ENCODE results near the gene TMEM132A. TPM values are rescaled to one million over a fixed set of nuclear protein-coding genes. Genes with fewer than 3 reads are reported as not detected.

TMEM132A gene
- total and polyA plus RNA-seq, 8 donors: 8.4 to 142 (median 27.2) TPM

DNA sequence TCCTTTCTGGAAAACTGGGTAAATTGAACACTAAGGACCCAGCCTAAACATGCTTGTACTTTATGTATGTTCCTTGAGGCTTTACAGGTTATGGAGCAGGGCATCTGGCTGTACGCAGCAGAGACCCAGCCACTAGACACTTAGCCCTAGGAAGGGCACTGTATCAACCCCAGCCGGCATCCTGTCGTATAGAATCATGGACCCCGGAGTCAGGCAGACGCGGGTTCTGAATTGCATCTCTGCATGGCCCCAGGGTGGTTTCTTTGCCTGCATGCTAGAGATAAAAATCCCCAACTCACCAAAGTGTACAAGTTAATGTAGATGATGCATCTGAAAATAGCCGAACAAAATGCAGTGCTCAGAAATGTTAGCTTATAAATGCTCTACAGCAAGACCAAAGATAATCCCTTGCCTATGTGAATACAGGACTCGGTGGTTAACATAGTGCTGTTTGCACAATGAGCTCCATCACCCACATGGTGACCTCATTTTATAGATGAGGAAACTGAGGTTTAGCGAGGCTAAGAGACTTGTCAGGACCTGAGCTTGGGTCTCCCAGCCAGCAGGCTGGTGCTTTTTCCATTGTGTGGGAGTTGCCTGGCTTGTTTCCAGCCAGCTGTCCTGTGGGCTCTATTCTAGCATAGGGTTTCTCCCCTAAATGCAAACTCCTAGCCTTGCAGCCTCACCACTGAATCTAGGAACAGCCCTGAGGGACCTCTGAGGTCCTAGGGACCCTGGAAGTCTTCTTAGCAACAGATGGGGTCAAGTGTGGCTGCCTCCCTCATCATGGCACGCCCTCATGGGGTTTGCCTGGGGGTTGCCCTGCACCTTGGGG lies 54.5 kb downstream of the TMEM132A start:
- WGBS, 5 donors: 74 to 89% (median 85%) methylated on average over 10 of the region's 10 CpGs
- TF ChIP-seq POLR2A (IDR thresholded peaks at IDR 0.05) (no peak), EP300 (IDR thresholded peaks at IDR 0.05) (no peak), POLR2AphosphoS5 (IDR thresholded peaks at IDR 0.05) (no peak)
- TF ChIP-seq, protein P1, sequence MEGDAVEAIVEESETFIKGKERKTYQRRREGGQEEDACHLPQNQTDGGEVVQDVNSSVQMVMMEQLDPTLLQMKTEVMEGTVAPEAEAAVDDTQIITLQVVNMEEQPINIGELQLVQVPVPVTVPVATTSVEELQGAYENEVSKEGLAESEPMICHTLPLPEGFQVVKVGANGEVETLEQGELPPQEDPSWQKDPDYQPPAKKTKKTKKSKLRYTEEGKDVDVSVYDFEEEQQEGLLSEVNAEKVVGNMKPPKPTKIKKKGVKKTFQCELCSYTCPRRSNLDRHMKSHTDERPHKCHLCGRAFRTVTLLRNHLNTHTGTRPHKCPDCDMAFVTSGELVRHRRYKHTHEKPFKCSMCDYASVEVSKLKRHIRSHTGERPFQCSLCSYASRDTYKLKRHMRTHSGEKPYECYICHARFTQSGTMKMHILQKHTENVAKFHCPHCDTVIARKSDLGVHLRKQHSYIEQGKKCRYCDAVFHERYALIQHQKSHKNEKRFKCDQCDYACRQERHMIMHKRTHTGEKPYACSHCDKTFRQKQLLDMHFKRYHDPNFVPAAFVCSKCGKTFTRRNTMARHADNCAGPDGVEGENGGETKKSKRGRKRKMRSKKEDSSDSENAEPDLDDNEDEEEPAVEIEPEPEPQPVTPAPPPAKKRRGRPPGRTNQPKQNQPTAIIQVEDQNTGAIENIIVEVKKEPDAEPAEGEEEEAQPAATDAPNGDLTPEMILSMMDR (IDR thresholded peaks at IDR 0.05): no peak
- DNase-seq: no peak

DNA sequence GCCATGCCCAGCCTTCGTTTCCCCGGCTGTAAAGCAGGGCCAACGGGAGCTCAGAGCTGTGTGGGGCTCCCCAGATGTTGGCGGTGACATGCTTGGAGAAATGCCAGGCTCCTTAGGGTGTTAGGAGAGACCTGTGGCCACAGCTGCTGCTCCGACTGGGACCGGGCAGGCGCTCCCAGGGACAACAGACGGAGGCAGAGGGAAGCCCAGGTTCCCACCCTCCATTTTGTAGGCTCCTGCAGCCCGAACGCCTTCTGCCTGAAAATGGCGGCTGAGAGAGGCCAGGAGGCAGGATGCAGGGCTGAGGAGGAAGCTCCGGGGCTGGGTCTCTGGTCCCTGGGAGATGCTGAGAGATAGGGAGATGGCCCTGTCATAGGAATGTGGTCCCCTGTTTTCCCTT lies 57.3 kb downstream of the TMEM132A start:
- intact Hi-C loops (cut with DNase I; ENCODE audit: low total_unique reads): no loop called here
- peaks cover under 1 to 6% (median 4%) of the 10 kb centered on the region in 4 donors for H3K4me1 ChIP-seq
- no peak overlapping the region for H3K27ac ChIP-seq
- H3K36me3 ChIP-seq: no peaks in the 10 kb centered on the region
- WGBS, 5 donors: 87 to 94% (median 90%) methylated on average over 11 to 12 of the region's 12 CpGs
- H3K9me3 ChIP-seq: no peaks in the 10 kb centered on the region
- no peaks in the 10 kb centered on the region for H3K27me3 ChIP-seq
- H3K4me3 ChIP-seq: no peak overlapping the region
- TF ChIP-seq, protein P1 (IDR thresholded peaks at IDR 0.05): no peak
- TF ChIP-seq EP300 (IDR thresholded peaks at IDR 0.05) (no peak), POLR2AphosphoS5 (IDR thresholded peaks at IDR 0.05) (no peak), POLR2A (IDR thresholded peaks at IDR 0.05) (no peak)
- DNase-seq: no peak

More for the DNA sequence above, 54.5 kb downstream of the TMEM132A start:
- Histone ChIP-seq H3K27me3 (no peaks in the 10 kb centered on the region), H3K4me3 (no peak overlapping the region), H3K4me1 (peaks cover 0 to 4% (median 0%) of the 10 kb centered on the region in 4 donors), H3K9me3 (no peaks in the 10 kb centered on the region), H3K36me3 (no peaks in the 10 kb centered on the region), H3K27ac (no peak overlapping the region)
- intact Hi-C loops (cut with DNase I; ENCODE audit: low total_unique reads): no loop called here

DNA sequence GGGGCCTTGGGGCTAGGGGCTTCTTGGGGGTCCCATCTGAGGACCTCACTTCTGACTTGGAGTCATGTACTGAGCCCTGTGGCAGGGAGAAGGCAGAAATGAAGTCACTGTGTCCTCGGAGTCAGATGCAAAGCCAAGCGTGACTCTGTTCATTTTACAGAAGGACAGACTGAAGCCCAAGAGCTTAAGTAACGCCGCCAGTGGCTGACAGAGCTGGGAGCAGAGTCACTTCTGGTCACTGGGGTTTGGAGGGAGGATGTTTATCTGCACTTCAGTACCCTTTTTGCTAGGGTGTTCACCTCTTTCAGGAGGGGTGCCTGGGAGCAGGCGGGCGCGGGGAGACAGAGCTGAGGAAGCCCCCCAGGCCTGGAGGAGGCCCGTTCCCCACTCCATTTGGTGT lies 57.9 kb downstream of the TMEM132A start:
- no peaks in the 10 kb centered on the region for H3K9me3 ChIP-seq
- H3K36me3 ChIP-seq: no peaks in the 10 kb centered on the region
- H3K27me3 ChIP-seq: no peaks in the 10 kb centered on the region
- peaks cover 2 to 11% (median 4%) of the 10 kb centered on the region in 4 donors for H3K4me1 ChIP-seq
- intact Hi-C loops (cut with DNase I; ENCODE audit: low total_unique reads): no loop called here
- WGBS, 5 donors: 85 to 98% (median 90%) methylated on average over 8 of the region's 8 CpGs
- DNase-seq: no peak
- TF ChIP-seq POLR2A (IDR thresholded peaks at IDR 0.05): no peak
- no peak for TF ChIP-seq EP300 (IDR thresholded peaks at IDR 0.05)
- no peak for TF ChIP-seq POLR2AphosphoS5 (IDR thresholded peaks at IDR 0.05)
- TF ChIP-seq, protein P1 (IDR thresholded peaks at IDR 0.05): no peak
- no peak overlapping the region for H3K4me3 ChIP-seq
- no peak overlapping the region for H3K27ac ChIP-seq

DNA sequence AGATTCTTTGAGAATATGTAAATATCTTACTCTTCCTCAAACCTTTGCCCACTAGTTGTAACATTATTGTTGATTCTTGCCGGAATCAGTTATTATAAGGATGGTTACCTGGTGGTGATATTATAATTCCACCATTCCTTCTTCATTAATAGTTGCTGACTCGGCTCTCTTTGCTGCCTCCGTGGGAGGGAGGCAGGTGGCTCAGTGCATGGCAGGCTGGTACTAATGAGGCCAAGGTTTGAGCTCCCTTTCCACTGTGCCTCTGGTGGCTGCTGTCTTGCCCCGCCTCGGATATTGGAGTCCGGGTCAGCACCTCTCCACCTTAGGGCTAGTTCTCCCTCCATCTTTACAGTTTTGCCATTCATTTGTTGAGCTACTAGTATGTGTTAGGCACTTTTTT lies 59.9 kb downstream of the TMEM132A start:
- Histone ChIP-seq H3K4me3 (no peak overlapping the region), H3K27ac (no peak overlapping the region), H3K36me3 (no peaks in the 10 kb centered on the region), H3K9me3 (no peaks in the 10 kb centered on the region), H3K27me3 (no peaks in the 10 kb centered on the region), H3K4me1 (peaks cover 2 to 7% (median 4%) of the 10 kb centered on the region in 4 donors)
- no peak for DNase-seq
- WGBS, 5 donors: 72 to 84% (median 75%) methylated on average over 6 of the region's 6 CpGs
- intact Hi-C loops (cut with DNase I; ENCODE audit: low total_unique reads): no loop called here
- no peak for TF ChIP-seq POLR2AphosphoS5 (IDR thresholded peaks at IDR 0.05)
- no peak for TF ChIP-seq POLR2A (IDR thresholded peaks at IDR 0.05)
- TF ChIP-seq, protein P1 (IDR thresholded peaks at IDR 0.05): no peak
- TF ChIP-seq EP300 (IDR thresholded peaks at IDR 0.05): no peak

Data from stomach (tissue), 9 donors.